CD4-positive, alpha-beta T cell treated with Interleukin-4 for 1 hour (primary cell): ENCODE data around the gene SDC1.

Experiments
- DNase-seq, 2 donors: peaks; one replicate each; pipeline ENCODE4 v3.0.0-alpha.2; 2020 to 2022

Gene SDC1

GRCh38 chr2:20226152-20226545 lies 1.2 kb upstream of the SDC1 start:
- DNase-seq = peak in 1 of 2 donors; percentile 2

GRCh38 chr2:20225294-20226151 lies 593 bp upstream of the SDC1 start:
- peak in 1 of 2 donors; percentile 6 for DNase-seq

GRCh38 chr2:20224164-20224715 lies 690 bp downstream of the SDC1 start:
- no peak for DNase-seq

- no peak for DNase-seq
Measured at GRCh38 chr2:20223407-20224163, 1.3 kb downstream of the SDC1 start.

- no peak for DNase-seq
Measured at GRCh38 chr2:20222769-20223406, 2.0 kb downstream of the SDC1 start.

- no peak for DNase-seq
Measured at GRCh38 chr2:20222014-20222768, 2.7 kb downstream of the SDC1 start.

- DNase-seq = no peak
Measured at GRCh38 chr2:20221555-20221973, 3.4 kb downstream of the SDC1 start.

- no peak for DNase-seq
Measured at GRCh38 chr2:20220806-20221554, 4.0 kb downstream of the SDC1 start.

GRCh38 chr2:20219763-20220380 lies 5.1 kb downstream of the SDC1 start:
- no peak for DNase-seq

GRCh38 chr2:20218331-20219320 lies 6.3 kb downstream of the SDC1 start:
- DNase-seq = no peak

- DNase-seq = no peak
Measured at GRCh38 chr2:20217041-20217970, 7.6 kb downstream of the SDC1 start.

- no peak for DNase-seq
Measured at GRCh38 chr2:20216130-20217025, 8.6 kb downstream of the SDC1 start.

- DNase-seq = no peak
Measured at GRCh38 chr2:20215183-20216040, 9.5 kb downstream of the SDC1 start.

- DNase-seq = no peak
Measured at GRCh38 chr2:20214566-20215182, 10.3 kb downstream of the SDC1 start.

- no peak for DNase-seq
Measured at GRCh38 chr2:20213651-20214565, 11.0 kb downstream of the SDC1 start.
